Activated T-cell treated with anti-CD3 and anti-CD28 coated beads for 48 hours (primary cell): Measurements from ENCODE around the gene CMKLR1.

Experiments used
- DNase-seq: peaks from one replicate; pipeline ENCODE4 v3.0.0-alpha.2; 2020; ENCODE audit warnings: low read depth

Gene CMKLR1

GRCh38 chr12:108335349-108336119 lies 3.6 kb downstream of the CMKLR1 start:
- no peak for DNase-seq

DNA sequence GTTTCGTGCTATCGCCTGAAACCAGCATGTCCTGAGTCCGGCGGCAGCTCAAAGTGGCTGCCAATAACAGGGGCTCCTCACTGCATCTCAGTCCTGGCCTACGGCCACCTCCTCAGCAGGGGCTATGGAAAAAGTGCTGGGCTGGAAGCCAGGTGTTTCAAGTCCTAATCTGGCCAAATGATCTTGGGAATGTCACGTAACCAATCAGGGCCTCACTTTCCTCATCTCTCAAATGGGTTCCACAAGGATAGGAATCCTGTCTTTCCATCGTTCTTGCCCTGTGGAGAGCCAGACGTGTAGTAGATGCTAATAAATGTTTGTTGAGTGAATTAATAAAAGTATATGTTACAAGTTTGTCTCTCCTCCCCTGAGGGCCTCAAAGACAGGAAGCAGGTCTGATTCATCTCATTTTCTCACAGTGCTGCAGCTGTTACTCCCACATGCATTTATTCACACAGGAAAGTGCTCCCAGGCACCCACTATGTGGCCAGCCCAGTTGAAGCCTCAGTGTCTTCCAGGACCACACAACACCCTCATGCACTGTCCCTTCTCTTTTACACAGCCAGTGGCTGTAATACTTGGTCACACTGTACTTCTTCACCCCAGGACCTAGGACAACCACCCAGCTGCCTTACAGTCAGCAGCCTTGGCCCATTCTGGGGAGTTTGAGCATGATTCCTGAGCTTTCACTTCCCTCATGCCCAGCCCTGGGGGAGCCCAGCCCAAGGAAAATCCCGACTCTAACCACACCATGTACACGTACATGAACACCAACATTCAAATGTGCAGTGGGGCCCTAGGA lies 5.0 kb downstream of the CMKLR1 start:
- DNase-seq = no peak

GRCh38 chr12:108332791-108333382 lies 6.2 kb downstream of the CMKLR1 start:
- DNase-seq = no peak

- no peak for DNase-seq
These were observed 10.7 kb downstream of the CMKLR1 start for GRCh38 chr12:108328420-108328819.

GRCh38 chr12:108327621-108328344 lies 11.3 kb downstream of the CMKLR1 start:
- DNase-seq = no peak

- DNase-seq = no peak
These were observed 12.8 kb downstream of the CMKLR1 start for GRCh38 chr12:108326254-108326750.

GRCh38 chr12:108325549-108325948 lies 13.6 kb downstream of the CMKLR1 start:
- DNase-seq = no peak

GRCh38 chr12:108325018-108325358 lies 14.1 kb downstream of the CMKLR1 start:
- no peak for DNase-seq

- DNase-seq = no peak
These were observed 14.6 kb downstream of the CMKLR1 start for GRCh38 chr12:108324351-108325017.

DNA sequence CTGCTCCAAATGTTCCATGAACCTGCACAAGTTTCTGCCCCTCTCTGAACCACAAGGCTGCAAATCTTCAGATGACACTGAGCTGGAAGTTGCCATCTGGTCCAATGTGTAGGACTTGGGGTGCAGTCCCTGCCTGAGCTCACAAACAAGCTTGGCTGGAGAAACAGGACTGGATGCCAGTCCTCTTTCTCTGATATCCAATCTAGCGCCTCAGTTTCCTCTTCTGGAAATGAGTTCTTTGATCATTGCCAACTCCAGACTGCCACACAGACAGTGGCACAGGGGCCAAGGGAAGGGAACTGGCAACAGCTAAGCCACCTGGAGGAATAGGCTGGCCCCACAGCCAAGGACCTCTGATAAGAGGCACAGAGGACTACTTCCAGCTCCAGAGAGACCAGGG lies 15.5 kb downstream of the CMKLR1 start:
- no peak for DNase-seq

DNA sequence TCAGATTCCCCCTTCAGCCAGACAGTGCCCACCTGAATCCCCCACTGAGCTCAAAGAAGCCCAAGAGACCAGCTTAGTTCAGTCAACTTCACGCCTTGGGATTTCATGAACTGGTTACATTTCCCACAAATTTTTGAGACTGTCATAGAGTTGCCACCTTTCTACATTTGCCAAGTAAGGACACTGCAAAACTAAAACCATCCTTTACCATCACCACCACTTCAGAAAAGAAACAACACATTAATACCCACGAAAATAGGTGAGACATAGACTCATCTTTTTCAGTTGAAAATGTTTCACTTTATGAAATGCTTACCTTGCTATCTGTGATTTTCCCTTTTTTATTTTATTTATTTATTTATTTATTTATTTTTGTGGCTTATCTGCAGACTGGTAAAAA lies 16.1 kb downstream of the CMKLR1 start:
- DNase-seq = no peak

GRCh38 chr12:108321688-108322087 lies 17.4 kb downstream of the CMKLR1 start:
- no peak for DNase-seq

DNA sequence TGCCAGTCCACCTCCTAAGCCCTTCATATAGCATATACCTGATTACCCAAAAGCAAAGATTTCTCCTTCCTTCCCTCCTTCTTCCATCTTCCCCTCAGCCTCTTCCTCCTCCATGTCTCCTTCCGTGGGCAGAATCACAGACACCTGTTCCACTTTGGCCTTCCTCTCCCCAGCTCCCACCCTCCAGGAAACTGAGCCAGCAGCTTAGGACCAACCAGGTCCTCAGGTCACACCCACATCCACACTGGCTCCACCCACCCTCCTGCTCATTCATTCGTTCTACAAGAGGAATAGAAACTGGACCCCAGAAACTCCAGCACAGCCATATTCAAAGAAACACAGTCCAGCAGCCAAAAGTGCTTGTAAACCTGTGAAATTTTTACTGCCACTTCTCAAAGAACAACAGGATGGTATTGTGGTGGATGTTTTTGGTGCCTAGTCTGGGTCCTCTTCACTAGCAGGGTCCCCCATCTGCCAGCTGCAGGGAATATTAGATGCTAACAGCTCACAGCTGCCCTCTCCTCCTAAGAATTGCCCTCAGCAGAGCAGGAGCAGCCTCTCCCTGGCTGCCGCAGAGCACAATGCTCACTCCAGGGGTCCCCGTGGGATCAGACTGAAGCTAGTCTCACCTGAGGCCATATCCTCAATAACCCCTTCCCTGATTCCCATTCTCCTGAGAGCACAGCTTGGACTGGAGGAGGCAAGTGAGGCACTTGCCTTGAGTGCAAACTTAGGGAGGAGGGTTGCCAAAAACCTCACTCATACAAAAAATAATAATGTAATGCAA lies 18.4 kb downstream of the CMKLR1 start:
- DNase-seq = no peak

DNA sequence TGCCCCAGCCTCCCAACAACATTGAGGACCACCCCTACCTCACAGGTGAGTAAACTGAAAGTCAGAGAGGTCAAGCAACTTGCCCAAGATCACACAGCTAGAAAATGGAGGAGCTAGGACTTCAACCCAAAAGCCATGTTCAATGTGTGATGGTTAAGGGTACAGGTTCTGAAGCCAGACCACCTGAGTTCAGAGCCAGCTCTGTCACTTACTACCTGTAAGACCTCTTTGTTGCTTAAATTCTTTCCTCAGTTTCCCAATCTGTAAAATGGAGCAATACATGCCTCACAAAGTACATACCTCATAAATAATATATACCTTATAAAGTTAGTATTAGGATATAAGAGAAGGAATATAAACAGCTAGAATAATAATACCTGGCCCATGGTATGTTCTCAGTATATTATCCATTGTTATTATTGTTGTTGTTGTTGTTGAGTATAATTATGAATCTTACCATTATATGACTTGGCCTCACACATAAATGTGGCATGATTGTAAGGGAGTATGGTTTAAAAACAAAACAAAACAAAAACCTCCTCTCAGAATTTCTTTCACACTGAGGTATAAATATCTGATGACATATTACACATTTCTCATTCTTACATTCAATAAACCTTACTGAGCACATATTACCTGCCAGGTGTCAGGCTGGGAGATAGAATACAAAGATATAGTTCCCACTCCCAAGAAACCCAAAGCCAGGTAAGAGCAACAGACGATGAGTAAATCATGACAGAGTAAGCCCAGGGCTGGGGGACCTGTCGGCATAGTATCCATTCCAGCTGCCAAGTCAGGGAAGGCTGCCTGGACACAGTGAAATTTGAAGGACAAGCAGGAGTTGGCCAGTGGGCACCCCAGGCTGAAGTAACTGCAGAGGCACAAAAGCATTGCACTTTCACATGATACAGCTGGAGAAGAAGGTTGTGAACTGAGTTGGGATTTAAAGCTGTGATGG lies 19.6 kb downstream of the CMKLR1 start:
- no peak for DNase-seq

DNA sequence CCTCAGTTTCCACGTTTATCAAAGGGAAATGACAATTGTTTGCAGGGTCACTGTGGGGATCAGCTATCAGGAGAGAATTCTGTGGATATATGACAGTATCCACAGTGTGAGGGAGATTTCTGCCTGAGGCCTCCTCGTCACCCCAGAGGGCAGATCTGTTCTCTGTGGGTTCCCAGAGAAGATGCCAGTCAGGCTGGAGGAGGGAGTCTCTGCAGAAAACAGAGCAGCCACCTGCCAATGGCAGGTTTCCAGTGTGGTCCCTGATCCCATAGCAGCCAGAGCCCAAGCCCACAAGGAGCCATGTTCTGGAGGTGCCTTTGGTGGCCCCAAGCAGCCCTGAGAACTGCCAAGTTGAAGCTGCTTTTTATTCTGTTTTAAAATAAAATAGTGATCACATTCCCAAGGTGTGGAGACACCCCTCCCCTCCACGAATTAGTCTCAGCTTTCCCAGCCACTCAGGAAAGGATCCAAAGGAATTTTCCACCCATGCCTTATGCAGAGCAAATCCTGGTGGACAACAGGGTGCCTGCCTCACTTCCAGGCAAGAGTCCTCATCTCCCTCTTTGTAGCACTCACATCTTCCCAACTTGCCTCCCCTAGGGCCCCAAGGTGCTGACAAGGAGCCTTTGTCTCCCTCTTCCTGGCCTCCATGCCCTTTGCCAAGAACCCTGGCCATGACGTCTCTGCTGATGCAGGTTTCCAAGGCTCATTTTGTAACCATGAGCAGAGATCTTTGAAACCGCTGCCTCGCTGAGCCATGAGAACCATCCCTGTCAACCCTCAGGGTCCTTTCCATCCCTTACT lies 20.4 kb downstream of the CMKLR1 start:
- no peak for DNase-seq

DNA sequence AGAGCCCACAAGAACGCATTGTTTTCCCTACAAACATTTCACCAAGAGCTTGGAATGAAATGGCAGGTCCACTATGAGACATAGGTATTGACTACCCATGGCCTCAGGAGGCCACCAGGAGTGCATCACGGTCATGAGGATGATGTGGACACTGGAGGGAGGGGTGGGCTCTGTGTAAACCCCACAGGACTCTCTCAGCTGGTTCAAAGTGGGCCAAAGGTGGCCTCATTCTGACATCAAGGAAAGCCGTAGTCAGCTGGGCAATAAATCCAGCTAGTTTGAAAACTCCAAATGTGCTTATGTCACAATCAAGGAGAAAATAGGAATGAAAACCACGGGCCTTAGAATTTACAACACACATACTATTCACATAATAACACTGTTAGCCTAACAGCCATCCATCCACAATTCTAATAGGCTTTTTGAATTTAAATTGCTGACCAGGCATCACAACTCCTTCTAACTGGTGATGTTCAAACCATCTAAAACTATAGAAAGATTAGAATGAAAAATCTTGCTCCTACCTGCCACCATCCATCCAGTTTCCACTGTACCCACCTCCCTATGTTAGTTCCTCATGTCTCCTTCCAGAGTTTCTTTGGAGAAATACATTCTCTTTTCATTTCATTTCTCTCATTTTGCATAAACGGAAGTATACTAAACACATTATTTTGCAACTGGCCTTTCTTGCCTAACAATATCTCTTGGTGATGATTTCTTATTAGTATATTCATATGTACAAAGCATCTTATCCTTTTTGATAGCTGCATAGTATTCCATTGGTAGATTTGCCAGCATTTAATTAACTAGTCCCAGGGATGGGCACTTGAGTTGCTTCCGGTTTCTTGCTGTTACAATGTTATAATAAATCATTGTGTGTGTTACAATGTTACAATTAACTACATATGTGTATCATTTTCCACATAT lies 21.5 kb downstream of the CMKLR1 start:
- no peak for DNase-seq

GRCh38 chr12:108316176-108317086 lies 22.7 kb downstream of the CMKLR1 start:
- DNase-seq = no peak
